Erythroblast (primary cell): ENCODE results near the gene DSG4.

Source experiments
- DNase-seq, 2 experiments: peaks; one replicate each; lab custom pipeline; 2025; lab: John Stamatoyannopoulos, UW
- GATA1 ChIP-seq: IDR thresholded peaks from 2 replicates; pipeline ENCODE4 v1.6.1; 2011; ENCODE audit warnings: low read depth, mild to moderate bottlenecking, control low read depth, low read length, moderate library complexity
- POLR2A ChIP-seq: IDR thresholded peaks from 2 replicates; pipeline ENCODE4 v1.6.1; 2011; ENCODE audit warnings: mild to moderate bottlenecking, low read length

The DSG4 gene

DNA sequence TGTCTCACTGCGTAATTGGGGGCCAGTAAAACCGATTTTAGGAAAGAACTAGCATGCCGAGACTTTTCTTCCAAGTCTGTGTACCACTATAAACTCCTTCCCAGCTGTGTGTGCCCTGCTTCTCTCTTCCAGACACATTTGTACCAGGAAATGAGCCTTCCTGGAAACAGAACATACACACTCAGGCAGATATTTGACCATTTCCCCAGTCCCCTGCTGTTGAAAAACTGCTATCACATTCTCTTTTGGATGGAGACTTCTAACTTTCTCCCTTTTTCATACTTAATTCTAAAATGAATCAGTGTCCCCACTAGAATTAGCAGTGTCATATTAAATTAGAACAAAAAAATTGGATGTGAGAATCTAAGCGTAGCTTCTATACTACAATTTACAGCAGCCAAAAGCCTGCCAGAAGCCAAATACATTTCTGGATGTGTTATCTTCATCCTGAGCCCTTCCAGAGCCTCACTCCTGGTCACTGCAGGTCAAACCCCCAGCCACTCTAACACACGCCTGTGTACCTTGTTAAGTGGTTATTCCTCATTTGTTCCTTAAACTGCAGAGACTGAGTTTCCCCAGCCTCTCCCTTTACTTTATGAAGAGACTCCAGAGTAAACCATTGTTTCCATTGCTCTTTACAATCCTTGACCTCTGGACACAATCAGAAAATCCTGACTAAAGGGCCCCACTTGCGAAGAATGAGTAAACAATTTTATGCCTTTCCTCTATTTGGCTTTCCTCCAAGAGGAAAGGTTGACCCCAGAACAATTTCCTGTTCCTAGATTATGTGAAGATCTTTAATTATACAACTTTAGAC, 20.4 kb downstream of the DSG4 start:
- TF ChIP-seq GATA1 (no peak), POLR2A (no peak)
- no peak for DNase-seq

DNA sequence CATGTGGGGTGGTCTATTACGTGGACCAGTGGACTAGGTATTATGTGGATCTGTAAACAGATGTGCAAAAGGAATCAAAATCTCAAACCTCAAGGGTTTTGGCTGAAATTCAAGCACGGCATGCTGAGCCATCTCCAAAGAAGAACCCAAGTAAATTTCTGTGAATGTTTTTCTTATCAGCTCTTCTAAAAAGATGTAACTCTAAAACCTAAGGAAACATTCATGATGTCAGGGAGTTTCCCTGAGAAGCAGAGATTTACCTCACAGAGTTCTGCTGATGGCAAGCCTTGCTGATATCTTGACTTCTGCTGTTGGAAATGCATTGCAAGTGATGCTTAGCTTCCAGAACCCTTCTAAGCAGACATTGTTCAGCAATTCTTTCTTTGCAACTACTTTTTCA, 21.6 kb downstream of the DSG4 start:
- no peak for TF ChIP-seq POLR2A
- TF ChIP-seq GATA1, result no peak
- DNase-seq, result no peak

DNA sequence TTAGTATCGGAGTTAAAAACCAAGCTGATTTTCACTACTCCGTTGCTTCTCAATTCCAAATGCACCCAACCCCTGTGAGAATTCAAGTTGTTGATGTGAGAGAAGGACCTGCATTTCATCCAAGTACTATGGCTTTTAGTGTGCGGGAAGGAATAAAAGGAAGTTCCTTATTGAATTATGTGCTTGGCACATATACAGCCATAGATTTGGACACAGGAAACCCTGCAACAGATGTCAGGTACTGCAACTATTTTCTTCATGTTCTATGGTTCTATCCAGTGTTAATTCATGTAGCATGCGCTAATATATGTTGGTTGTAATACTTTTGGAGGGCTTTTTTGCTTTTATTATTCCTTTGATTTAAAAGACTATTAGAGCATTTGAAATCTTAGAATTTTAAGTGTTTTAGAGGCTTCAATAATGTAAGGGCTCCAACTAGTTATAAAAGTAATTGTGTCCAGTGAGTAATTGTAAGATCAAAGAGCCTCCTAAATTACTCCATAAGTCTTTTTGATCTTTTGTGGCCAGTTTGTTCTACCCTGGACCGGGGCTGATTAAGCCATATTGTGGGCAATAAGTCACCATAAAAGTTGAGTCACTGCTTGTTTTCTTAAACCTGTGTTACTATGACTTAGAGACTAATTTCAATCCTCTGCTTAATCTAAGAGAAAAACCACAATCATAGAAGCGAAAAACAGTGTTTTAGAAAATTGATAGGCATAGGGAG, 22.9 kb downstream of the DSG4 start:
- TF ChIP-seq POLR2A (no peak), GATA1 (no peak)
- DNase-seq, result no peak

DNA sequence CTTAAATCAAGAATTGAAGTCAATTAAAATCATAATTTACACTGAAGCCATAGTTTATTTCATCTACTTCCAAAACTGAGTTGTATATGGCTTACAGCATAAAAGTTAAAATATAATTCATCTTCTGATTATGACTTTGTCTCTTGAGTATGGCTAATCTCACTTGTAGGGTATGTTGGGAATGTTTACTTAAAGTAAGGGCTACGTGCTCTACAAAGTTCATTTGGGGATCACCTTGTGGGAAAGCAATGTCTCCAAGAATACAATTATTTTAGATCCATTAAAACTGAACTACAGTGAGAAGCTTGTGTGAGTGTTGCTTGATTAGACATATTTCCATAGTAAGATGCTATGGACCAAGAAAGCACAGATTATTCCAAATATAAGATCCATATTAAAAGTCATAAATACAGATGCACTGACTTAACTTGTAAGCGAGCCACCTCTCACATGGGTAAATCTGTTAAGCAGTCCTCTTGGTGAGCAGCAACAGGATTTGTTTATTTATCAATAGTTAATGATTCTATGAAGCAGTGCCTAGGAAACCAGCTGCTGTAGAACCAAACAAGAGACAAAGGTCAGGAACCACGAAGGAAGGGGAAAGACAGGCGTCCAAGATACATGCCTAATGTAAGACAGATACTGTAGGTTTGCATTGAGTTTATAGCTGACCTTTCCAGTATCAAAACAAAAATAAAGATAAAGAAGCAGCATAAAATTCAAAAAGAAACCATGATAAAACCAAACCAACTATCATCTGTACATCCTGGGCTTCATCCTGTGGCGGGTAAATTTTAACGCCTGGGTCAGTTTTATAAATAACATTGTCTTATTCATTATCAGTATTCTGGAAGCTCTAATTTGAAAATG, 24.8 kb downstream of the DSG4 start:
- no peak for DNase-seq
- no peak for TF ChIP-seq POLR2A
- no peak for TF ChIP-seq GATA1

DNA sequence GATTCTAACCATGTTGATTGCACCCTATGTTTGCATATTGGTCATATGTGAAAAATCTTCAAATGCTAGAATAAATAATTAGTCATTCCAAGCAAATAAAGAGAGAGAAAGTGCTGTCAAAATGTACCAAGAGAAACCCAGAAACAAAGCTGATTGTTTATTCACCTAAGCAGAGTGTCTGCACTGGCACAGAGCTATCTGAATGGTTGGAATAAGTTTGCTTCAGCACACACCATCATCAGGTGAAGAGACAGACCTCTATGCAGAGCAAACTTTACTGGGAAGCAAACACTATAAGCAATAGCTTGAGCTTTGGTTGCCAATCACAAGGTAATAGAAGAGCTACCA, 25.4 kb downstream of the DSG4 start:
- TF ChIP-seq POLR2A, result no peak
- TF ChIP-seq GATA1, result no peak
- DNase-seq, result no peak

DNA sequence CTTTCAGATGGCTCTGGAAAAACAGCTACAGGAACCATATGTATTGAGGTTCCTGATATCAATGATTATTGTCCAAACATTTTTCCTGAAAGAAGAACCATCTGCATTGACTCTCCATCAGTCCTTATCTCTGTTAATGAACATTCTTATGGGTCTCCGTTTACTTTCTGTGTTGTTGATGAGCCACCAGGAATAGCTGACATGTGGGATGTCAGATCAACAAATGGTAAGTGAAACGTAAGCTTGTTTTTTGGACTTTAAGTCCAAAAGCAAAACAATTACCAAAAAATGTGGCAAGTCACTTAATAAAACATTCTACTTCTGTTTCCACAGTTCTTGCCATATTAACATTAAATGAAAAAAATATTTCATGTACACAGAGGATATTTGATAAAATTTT, 26.8 kb downstream of the DSG4 start:
- TF ChIP-seq GATA1 (no peak), POLR2A (no peak)
- DNase-seq, result no peak

DNA sequence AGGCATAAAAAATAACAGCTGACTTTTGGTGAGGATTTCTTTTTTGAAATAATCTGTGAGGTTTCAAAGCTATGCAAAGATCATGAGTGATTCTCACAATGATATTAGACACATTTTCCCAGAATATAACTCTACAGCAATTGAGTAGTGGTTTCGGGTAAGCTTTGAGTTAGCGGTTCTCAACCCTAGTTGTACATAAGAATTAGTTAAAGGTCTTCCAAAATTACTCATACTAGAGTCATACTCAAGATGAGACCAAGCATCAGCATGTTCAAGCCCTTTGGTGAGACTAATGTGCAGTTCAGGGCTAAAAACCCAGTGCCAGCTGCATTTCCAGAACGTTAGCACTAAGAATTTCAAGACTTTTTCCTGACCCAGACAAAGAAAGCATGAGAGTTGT, 31.1 kb downstream of the DSG4 start:
- TF ChIP-seq POLR2A, result no peak
- TF ChIP-seq GATA1, result no peak
- no peak for DNase-seq

DNA sequence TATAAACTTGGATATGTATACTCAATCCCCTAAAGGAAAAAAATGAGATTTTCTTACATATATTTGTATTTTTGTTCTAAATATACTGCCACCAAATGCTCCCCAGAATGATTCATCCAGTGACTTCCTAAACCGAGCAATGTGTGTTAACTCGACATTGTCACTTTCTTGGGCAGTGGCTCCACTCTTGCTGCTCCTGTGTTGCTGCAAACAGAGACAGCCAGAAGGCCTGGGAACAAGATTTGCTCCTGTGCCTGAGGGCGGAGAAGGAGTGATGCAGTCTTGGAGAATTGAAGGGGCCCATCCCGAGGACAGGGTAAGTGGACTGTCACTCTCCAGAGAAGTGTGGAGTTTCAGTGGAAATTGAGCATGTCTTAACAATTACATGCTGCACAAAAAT, 32.7 kb downstream of the DSG4 start:
- DNase-seq, result no peak
- TF ChIP-seq POLR2A, result no peak
- TF ChIP-seq GATA1, result no peak

DNA sequence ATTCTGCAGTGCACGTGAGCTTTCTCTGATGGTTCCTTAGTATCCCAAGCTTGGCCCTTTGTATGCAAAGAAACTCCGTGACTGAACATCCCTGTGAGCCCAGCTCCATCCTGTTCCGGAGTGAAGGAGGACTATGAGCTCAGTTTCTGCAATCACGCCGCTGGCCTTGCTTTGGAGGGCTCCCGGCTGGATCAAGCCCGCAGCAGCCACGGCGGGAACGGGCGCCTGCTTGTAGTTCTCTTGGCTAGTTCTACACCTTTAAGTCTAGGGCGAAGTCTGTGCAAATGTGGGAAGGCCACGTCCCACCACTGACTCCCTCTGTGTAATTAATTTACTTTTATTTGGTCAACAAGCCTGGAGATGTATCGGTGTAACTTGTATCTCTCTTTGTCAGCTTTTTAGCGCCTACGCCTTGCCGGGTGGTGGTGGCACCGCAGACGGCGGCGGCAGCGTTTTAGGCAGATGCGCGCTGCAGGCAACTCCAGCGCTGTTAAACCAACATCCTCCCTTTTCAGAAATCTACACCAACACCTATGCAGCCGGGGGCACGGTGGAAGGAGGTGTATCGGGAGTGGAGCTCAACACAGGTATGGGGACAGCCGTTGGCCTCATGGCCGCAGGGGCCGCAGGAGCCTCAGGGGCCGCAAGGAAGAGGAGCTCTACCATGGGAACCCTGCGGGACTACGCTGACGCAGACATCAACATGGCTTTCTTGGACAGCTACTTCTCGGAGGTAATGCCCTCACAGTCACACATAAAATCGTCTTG, 34.3 kb downstream of the DSG4 start:
- DNase-seq, result no peak
- TF ChIP-seq GATA1 (no peak), POLR2A (no peak)

DNA sequence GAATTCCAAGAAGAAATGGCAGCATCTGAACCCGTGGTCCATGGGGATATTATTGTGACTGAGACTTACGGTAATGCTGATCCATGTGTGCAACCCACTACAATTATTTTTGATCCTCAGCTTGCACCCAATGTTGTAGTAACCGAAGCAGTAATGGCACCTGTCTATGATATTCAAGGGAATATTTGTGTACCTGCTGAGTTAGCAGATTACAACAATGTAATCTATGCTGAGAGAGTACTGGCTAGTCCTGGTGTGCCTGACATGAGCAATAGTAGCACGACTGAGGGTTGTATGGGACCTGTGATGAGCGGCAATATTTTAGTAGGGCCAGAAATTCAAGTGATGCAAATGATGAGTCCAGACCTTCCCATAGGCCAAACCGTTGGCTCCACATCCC, 36.6 kb downstream of the DSG4 start:
- no peak for DNase-seq
- TF ChIP-seq GATA1 (no peak), POLR2A (no peak)

DNA sequence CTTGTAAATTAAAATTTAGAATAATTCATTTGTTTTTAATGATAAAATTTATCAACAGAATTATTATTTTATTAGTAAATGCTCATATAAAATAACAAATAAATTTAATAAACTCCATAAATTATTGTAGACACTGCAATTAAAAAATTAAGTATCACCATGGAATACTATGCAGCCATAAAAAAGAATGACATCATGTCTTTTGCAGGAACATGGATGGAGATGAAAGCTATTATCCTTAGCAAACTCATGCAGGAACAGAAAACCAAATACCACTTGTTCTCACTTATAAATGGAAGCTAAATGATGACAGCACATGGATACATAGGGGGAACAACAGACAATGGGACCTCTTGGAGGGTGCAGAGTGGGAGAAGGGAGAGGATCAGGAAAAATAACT, 41.3 kb downstream of the DSG4 start:
- TF ChIP-seq POLR2A, result no peak
- no peak for DNase-seq

DNA sequence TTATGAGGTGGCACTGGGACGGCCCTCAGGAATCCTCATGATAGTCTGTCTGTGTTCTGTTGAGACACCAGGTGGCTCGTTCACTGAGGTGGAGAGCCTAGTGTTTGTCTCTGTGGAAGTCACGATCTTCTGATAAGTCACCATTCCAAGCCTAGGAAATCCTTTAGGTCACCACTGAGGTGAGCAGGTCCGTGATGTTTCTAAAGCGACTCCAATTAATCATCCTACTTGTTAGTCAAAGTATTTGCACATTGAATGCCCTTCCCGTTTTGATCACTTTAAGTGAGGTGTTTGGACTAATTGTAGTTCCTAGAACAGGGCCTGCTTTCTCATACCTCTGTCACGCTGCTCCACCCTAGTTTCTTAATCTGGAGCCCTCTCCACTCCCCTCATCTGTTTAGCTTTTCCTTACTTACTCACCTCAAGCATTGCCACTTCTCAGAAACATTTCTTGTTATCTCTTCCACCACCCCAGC, 42.9 kb downstream of the DSG4 start:
- no peak for TF ChIP-seq GATA1
- DNase-seq, result no peak

DNA sequence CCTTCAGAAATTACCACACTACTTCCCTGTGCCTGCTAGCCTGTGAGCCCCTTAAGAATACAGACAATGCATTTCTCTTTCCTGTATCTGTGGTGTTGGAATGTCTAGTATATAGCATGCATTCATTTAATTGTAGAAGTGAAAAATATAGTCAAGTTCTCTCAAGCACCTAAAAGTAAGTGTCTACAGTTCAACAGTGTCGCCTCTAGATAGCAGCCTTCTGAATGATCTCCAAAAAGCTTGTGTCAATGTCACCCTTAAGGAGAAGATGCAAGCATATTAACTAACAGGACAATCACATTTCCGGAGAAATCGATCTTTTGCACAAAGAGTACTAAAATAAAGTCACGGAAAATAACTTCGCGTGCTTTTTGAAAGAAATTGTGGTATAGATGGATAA, 43.5 kb downstream of the DSG4 start:
- no peak for DNase-seq
- no peak for TF ChIP-seq GATA1
- no peak for TF ChIP-seq POLR2A
